Measurements from ENCODE around the gene EIF2B2.
"Not testable (repeated sequence)": the region's sequence is repeated elsewhere in the genome, so short reads cannot be mapped to it uniquely, and the experiment has no call there.

EIF2B2 gene

GRCh38 chr14:74974364-74975058, 28.2 kb upstream of the EIF2B2 start:
- no peak for DNase-seq

- DNase-seq, result no peak
Observed at GRCh38 chr14:74975059-74975810, 27.5 kb upstream of the EIF2B2 start.

- no peak for DNase-seq
Observed at GRCh38 chr14:74976264-74977113, 26.2 kb upstream of the EIF2B2 start.

GRCh38 chr14:74977164-74977900, 25.4 kb upstream of the EIF2B2 start:
- no peak for DNase-seq

GRCh38 chr14:74977901-74978385, 24.8 kb upstream of the EIF2B2 start:
- DNase-seq, result no peak

GRCh38 chr14:74978416-74978947, 24.2 kb upstream of the EIF2B2 start:
- no peak for DNase-seq

GRCh38 chr14:74979029-74979428, 23.7 kb upstream of the EIF2B2 start:
- DNase-seq, result no peak

GRCh38 chr14:74979442-74980397, 23.0 kb upstream of the EIF2B2 start:
- no peak for DNase-seq

GRCh38 chr14:74980398-74980730, 22.4 kb upstream of the EIF2B2 start:
- DNase-seq, result no peak

GRCh38 chr14:74980731-74981461, 21.8 kb upstream of the EIF2B2 start:
- no peak for DNase-seq

- DNase-seq, result no peak
Observed at GRCh38 chr14:74981462-74981782, 21.3 kb upstream of the EIF2B2 start.

GRCh38 chr14:74981833-74982232, 20.9 kb upstream of the EIF2B2 start:
- no peak for DNase-seq

GRCh38 chr14:74982661-74983060, 20.1 kb upstream of the EIF2B2 start:
- DNase-seq, result no peak

- DNase-seq, result no peak
Observed at GRCh38 chr14:74983343-74983742, 19.4 kb upstream of the EIF2B2 start.

GRCh38 chr14:74984236-74985027, 18.3 kb upstream of the EIF2B2 start:
- no peak for DNase-seq

- DNase-seq, result no peak
Observed at GRCh38 chr14:74985028-74985310, 17.8 kb upstream of the EIF2B2 start.

- DNase-seq, result no peak
Observed at GRCh38 chr14:74985806-74986205, 16.9 kb upstream of the EIF2B2 start.

- DNase-seq, result peak in 1 of 2 experiments; percentile 35
Observed at GRCh38 chr14:74988131-74988530, 14.6 kb upstream of the EIF2B2 start.

- DNase-seq, result no peak
Observed at GRCh38 chr14:74988993-74989392, 13.7 kb upstream of the EIF2B2 start.

GRCh38 chr14:74994182-74994581, 8.5 kb upstream of the EIF2B2 start:
- DNase-seq, result not testable (repeated sequence)

All from NCI-H187 (cell line).